Measurements from ENCODE around the gene ZNF613. TPM values are rescaled to one million over a fixed set of nuclear protein-coding genes. Genes with fewer than 3 reads are reported as not detected.

Gene ZNF613
- total RNA-seq, 2 experiments from 2014 or later, result 4.2 to 4.7 TPM

DNA sequence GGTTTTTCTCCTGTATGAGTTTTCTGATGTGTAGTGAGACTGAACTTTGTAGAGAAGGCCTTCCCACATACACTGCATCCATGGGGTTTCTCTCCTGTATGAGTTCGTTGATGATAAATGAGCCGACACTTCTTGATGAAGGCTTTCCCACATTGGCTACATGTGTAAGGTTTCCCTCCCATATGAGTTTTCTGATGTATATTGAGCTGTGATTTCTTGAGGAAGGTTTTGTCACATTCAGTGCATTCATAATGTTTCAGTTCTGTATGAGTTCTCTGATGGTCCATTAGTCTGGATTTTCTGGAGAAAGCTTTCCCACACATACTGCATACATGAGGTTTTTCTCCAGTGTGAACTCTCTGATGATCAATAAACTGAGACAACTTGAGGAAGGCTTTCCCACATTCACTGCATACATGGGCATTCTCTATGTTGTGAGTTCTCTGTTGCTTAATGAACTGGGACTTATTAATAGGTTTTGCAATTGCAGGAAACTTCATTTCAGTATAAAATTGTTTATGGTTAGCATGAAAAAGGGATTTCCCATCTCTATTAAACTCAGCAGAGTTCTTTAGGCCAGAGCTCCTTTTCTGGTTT, 66.9 kb downstream of the ZNF613 start:
- CTCF ChIA-PET, result no interaction called here
- POLR2A ChIA-PET, result no interaction called here

Other genes with a start within 250 kb of the ZNF613 start
- 1 to 10 TPM; 3.3 to 4.4 TPM for gene SPACA6, start 234.1 kb upstream of the ZNF613 start, total RNA-seq
- not detected for gene HAS1, start 203.5 kb upstream of the ZNF613 start, total RNA-seq
- not detected for gene FPR1, start 175.6 kb upstream of the ZNF613 start, total RNA-seq
- not detected for gene FPR2, start 166.3 kb upstream of the ZNF613 start, total RNA-seq
- not detected for gene FPR3, start 132.3 kb upstream of the ZNF613 start, total RNA-seq
- 1 to 10 TPM; 4.1 to 4.6 TPM for gene ZNF577, start 39.5 kb upstream of the ZNF613 start, total RNA-seq
- gene ZNF649, start 22.5 kb upstream of the ZNF613 start, total RNA-seq, result 1 to 10 TPM; 9.4 to 9.9 TPM
- 1 to 10 TPM; 4.9 to 6.0 TPM for gene ZNF350, start 59.4 kb downstream of the ZNF613 start, total RNA-seq
- 1 to 10 TPM; 5.5 to 5.7 TPM for gene ZNF615, start 80.7 kb downstream of the ZNF613 start, total RNA-seq
- gene ZNF614, start 100.9 kb downstream of the ZNF613 start, total RNA-seq, result 10 to 100 TPM; 10.6 to 13.1 TPM
- gene ZNF432, start 121.4 kb downstream of the ZNF613 start, total RNA-seq, result 10 to 100 TPM; 10.9 to 13.9 TPM
- gene ZNF841, start 168.3 kb downstream of the ZNF613 start, total RNA-seq, result 10 to 100 TPM; 12.9 to 13.0 TPM
- gene ZNF616, start 212.5 kb downstream of the ZNF613 start, total RNA-seq, result 10 to 100 TPM; 10.2 to 10.8 TPM
- 1 to 10 TPM; 7.2 to 9.4 TPM for gene ZNF836, start 244.1 kb downstream of the ZNF613 start, total RNA-seq

Data from activated CD8-positive, alpha-beta memory T cell treated with anti-CD3 and anti-CD28 coated beads for 36 hours (primary cell).